DND-41 (cell line): ENCODE measurements around the gene SNAPIN.

Source experiments
- ATAC-seq: fragments of 200-7000 bp; cut with Tn5 transposase; 3 replicates; pipeline ENCODE4 v1.9.1; 2021; ENCODE audit warnings: low read depth; ENCODE audit not compliant: insufficient read depth
- DNase-seq: peaks from one replicate; pipeline ENCODE4 v3.0.0-alpha.2; 2020
- H2AFZ ChIP-seq: 2 replicates; pipeline ENCODE4 v1.6.0; 2012; ENCODE audit warnings: low read depth, low read length
- H3K27ac ChIP-seq: 2 replicates; pipeline ENCODE4 v1.5.1; 2012; ENCODE audit warnings: low read length, inconsistent platforms
- H3K27me3 ChIP-seq: fragments of 200-600 bp; sonication (generic); 2 replicates; pipeline ENCODE4 v1.6.0; 2012; ENCODE audit warnings: low read length, mild to moderate bottlenecking, inconsistent platforms; ENCODE audit not compliant: insufficient read depth, poor library complexity
- H3K36me3 ChIP-seq: 2 replicates; pipeline ENCODE4 v1.5.1; 2012; ENCODE audit warnings: low read length, inconsistent platforms; ENCODE audit not compliant: insufficient read depth
- H3K4me1 ChIP-seq: 2 replicates; pipeline ENCODE4 v1.5.1; 2012; ENCODE audit warnings: mild to moderate bottlenecking, low read length; ENCODE audit not compliant: insufficient read depth
- H3K4me2 ChIP-seq: 2 replicates; pipeline ENCODE4 v1.6.0; 2012; ENCODE audit warnings: mild to moderate bottlenecking, moderate library complexity, low read length, inconsistent platforms; ENCODE audit not compliant: insufficient read depth
- H3K4me3 ChIP-seq, 2 experiments: fragments of 200-600 bp in 1 of 2; shearing (Covaris generic) in 1 of 2; 2 replicates each; pipeline ENCODE4 v1.5.1; 2012 to 2016; ENCODE audit warnings: inconsistent platforms in 2 of 2, low read length in 2 of 2, mild to moderate bottlenecking in 2 of 2, low read depth in 1 of 2, moderate library complexity in 1 of 2
- H3K79me2 ChIP-seq: 2 replicates; pipeline ENCODE4 v1.6.0; 2012; ENCODE audit warnings: low read length, inconsistent platforms; ENCODE audit not compliant: insufficient read depth
- H3K9ac ChIP-seq: 2 replicates; pipeline ENCODE4 v1.6.0; 2012; ENCODE audit warnings: low read depth, mild to moderate bottlenecking, inconsistent platforms, low read length, moderate library complexity
- H3K9me3 ChIP-seq: 2 replicates; pipeline ENCODE4 v1.5.1; 2012; ENCODE audit warnings: low read length, moderate library complexity, mild to moderate bottlenecking, inconsistent platforms; ENCODE audit not compliant: insufficient read depth, severe bottlenecking
- H4K20me1 ChIP-seq: 2 replicates; pipeline ENCODE4 v1.6.0; 2012; ENCODE audit warnings: low read length; ENCODE audit not compliant: insufficient read depth
- EZH2 ChIP-seq: IDR thresholded peaks from 3 replicates; pipeline ENCODE4 v1.6.1; 2012; ENCODE audit warnings: borderline replicate concordance, low read depth, mild to moderate bottlenecking, moderate library complexity, low read length, inconsistent platforms; ENCODE audit not compliant: severe bottlenecking
- TF ChIP-seq, protein P1 (sequence below): IDR thresholded peaks from 2 replicates; pipeline ENCODE4 v1.5.1; 2012; ENCODE audit warnings: borderline replicate concordance, low read length, moderate library complexity, mild to moderate bottlenecking; ENCODE audit not compliant: poor library complexity, severe bottlenecking; ENCODE audit errors: extremely low read depth

Gene SNAPIN

DNA sequence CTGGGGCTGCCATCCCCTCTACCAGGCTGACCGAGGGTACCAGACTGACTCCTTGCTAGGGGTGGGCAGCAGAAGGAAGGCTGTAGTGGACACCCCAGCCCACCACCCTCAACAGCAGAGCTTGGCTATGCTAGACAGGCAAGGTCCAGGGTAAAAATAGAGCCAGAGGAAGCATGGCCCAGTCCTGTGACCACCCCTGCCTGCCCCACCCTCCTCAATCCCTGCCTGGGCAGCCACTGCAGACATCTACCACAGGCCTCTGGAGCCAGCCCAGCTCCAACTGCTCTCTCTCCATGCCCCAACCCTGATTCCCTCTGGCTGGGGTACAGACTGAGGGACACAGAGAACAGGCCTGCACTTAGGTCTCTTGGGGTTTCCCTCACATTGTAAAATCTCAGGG is 28.5 kb upstream of the SNAPIN start:
- H3K4me3 ChIP-seq: no peak overlapping the region
- no peaks in the 10 kb centered on the region for H3K9me3 ChIP-seq
- no peaks in the 10 kb centered on the region for H4K20me1 ChIP-seq
- H3K27me3 ChIP-seq: no peaks in the 10 kb centered on the region
- H3K36me3 ChIP-seq: no peaks in the 10 kb centered on the region; the same call in 1 of the 2 replicates
- H3K27ac ChIP-seq: no peak overlapping the region
- H3K4me2 ChIP-seq: no peak overlapping the region
- H2AFZ ChIP-seq: no peak overlapping the region
- H3K4me1 ChIP-seq: peaks cover 8% of the 10 kb centered on the region
- DNase-seq (no peak), ATAC-seq (no peak)
- TF ChIP-seq, protein P1, sequence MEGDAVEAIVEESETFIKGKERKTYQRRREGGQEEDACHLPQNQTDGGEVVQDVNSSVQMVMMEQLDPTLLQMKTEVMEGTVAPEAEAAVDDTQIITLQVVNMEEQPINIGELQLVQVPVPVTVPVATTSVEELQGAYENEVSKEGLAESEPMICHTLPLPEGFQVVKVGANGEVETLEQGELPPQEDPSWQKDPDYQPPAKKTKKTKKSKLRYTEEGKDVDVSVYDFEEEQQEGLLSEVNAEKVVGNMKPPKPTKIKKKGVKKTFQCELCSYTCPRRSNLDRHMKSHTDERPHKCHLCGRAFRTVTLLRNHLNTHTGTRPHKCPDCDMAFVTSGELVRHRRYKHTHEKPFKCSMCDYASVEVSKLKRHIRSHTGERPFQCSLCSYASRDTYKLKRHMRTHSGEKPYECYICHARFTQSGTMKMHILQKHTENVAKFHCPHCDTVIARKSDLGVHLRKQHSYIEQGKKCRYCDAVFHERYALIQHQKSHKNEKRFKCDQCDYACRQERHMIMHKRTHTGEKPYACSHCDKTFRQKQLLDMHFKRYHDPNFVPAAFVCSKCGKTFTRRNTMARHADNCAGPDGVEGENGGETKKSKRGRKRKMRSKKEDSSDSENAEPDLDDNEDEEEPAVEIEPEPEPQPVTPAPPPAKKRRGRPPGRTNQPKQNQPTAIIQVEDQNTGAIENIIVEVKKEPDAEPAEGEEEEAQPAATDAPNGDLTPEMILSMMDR: no peak
- no peak for TF ChIP-seq EZH2
- H3K9ac ChIP-seq: no peak overlapping the region
- peaks cover 11% of the 10 kb centered on the region for H3K79me2 ChIP-seq

DNA sequence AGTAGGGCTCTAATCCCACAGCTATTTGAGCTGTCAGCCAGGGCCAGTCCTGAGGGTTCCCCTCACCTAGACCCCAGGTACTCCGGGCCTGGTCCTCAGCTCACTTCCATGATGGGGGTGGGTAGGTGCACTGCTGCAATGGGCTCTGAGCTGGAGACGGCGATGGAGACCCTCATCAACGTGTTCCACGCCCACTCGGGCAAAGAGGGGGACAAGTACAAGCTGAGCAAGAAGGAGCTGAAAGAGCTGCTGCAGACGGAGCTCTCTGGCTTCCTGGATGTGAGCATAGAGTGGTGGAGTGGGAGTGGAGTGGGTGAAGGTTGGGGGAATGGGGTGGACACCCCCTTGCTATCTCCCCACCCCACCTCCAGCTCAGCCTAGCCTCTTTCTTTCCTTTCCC is 28.1 kb upstream of the SNAPIN start:
- Histone ChIP-seq H3K36me3 (peaks cover 2% of the 10 kb centered on the region; the same call in 1 of the 2 replicates), H3K4me2 (no peak overlapping the region), H3K4me3 (no peak overlapping the region), H3K27ac (no peak overlapping the region), H3K4me1 (peaks cover 12% of the 10 kb centered on the region), H3K9ac (no peak overlapping the region), H4K20me1 (0 out of 2 replicates have a peak, but pooled peaks cover 2% of the 10 kb centered on the region), H3K27me3 (no peaks in the 10 kb centered on the region), H2AFZ (no peak overlapping the region), H3K9me3 (no peaks in the 10 kb centered on the region), H3K79me2 (peaks cover 15% of the 10 kb centered on the region)
- DNase-seq (no peak), ATAC-seq (no peak)
- no peak for TF ChIP-seq EZH2
- TF ChIP-seq, protein P1: no peak

DNA sequence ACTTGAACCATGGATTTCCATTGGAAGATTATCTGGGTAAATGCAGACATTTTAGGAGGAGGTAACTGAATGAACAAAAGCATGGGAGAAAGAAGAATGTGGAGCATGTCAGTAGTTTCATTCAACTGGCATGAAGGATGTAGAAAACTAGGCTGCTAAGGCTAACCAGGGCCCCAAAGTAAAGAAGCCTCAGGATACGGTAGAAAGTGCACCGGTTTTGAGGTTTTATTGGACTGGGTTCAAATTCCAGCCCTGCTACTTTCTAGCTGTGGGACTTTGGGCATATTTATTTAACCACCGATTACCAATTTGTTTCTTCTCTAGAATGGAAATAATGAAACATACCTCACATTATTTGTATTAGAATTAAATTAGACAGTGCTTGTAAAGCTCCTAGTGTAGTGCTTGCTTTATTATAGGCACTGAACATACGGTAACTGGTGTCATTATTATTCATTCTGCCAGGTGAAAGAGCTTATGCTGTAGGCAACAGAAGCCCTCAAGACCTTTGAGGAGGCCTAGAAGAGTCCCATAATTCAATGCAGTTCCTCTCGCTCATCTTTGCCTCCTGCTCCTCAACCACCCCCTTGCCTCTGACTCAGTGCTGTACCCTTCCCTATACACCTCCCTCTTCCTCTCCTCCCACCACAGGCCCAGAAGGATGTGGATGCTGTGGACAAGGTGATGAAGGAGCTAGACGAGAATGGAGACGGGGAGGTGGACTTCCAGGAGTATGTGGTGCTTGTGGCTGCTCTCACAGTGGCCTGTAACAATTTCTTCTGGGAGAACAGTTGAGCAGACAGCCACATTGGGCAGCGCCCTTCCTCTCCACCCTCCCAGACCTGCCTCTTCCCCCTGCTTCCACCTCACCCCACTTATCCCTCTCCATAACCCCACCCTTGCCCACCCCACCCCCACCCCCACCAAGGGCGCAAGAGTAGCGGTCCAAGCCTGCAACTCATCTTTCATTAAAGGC is 27.2 kb upstream of the SNAPIN start:
- no peaks in the 10 kb centered on the region for H3K27me3 ChIP-seq
- peaks cover 11% of the 10 kb centered on the region for H3K36me3 ChIP-seq
- TF ChIP-seq, protein P1: no peak
- no peak for TF ChIP-seq EZH2
- ATAC-seq: no peak
- no peak overlapping the region for H3K4me2 ChIP-seq
- H3K4me1 ChIP-seq: peaks cover 21% of the 10 kb centered on the region
- H3K9ac ChIP-seq: no peak overlapping the region
- H3K4me3 ChIP-seq: no peak overlapping the region
- no peak overlapping the region for H2AFZ ChIP-seq
- DNase-seq: no peak
- peaks cover 24% of the 10 kb centered on the region for H3K79me2 ChIP-seq
- H4K20me1 ChIP-seq: peaks cover 5% of the 10 kb centered on the region; the same call in 1 of the 2 replicates
- no peaks in the 10 kb centered on the region for H3K9me3 ChIP-seq
- H3K27ac ChIP-seq: no peak overlapping the region
